Fibroblast of pulmonary artery (primary cell): ENCODE results near the gene DDX60.
A peak's percentile ranks its signal among the peaks of the same experiment; 100 is the strongest.

Experiments
- DNase-seq: peaks from one replicate; pipeline ENCODE4 v3.0.0-alpha.2; 2010; ENCODE audit warnings: low read depth
- H3K4me3 ChIP-seq: replicated peaks from 2 replicates; pipeline ENCODE4 v1.5.1; 2011; ENCODE audit warnings: low read depth, mild to moderate bottlenecking, control low read depth, low read length, moderate library complexity
- TF ChIP-seq, protein P1 (sequence below): IDR thresholded peaks from 2 replicates; pipeline ENCODE4 v1.5.1; 2011; ENCODE audit warnings: mild to moderate bottlenecking, control low read depth, low read length, inconsistent platforms; ENCODE audit errors: missing control alignments

DDX60 gene

GRCh38 chr4:168257768-168258167 lies 60.8 kb downstream of the DDX60 start:
- TF ChIP-seq, protein P1, sequence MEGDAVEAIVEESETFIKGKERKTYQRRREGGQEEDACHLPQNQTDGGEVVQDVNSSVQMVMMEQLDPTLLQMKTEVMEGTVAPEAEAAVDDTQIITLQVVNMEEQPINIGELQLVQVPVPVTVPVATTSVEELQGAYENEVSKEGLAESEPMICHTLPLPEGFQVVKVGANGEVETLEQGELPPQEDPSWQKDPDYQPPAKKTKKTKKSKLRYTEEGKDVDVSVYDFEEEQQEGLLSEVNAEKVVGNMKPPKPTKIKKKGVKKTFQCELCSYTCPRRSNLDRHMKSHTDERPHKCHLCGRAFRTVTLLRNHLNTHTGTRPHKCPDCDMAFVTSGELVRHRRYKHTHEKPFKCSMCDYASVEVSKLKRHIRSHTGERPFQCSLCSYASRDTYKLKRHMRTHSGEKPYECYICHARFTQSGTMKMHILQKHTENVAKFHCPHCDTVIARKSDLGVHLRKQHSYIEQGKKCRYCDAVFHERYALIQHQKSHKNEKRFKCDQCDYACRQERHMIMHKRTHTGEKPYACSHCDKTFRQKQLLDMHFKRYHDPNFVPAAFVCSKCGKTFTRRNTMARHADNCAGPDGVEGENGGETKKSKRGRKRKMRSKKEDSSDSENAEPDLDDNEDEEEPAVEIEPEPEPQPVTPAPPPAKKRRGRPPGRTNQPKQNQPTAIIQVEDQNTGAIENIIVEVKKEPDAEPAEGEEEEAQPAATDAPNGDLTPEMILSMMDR, result no peak
- no peak overlapping the region for H3K4me3 ChIP-seq
- no peak for DNase-seq

GRCh38 chr4:168248176-168248710 lies 70.3 kb downstream of the DDX60 start:
- H3K4me3 ChIP-seq, result no peak overlapping the region
- no peak for DNase-seq
- TF ChIP-seq, protein P1, result no peak

DNA sequence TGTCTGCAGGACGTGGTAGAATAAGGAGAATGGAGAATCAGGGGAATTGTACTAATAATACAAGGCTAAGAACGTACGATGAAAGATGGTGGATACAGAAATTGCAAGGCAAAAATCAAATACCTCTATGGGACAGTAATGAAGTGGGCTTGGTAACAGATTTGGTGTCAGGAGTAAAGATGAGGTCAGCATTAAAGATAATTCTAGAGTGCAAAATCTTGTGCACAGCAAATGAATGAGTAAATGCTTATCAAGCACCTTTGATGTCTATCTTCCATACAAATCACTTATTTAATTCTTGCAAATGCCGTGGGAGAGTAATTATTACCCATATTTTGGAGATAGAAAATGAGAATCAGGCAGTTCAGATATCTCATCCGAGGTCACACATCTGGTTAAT lies 70.9 kb downstream of the DDX60 start:
- TF ChIP-seq, protein P1, result no peak
- no peak for DNase-seq
- no peak overlapping the region for H3K4me3 ChIP-seq

DNA sequence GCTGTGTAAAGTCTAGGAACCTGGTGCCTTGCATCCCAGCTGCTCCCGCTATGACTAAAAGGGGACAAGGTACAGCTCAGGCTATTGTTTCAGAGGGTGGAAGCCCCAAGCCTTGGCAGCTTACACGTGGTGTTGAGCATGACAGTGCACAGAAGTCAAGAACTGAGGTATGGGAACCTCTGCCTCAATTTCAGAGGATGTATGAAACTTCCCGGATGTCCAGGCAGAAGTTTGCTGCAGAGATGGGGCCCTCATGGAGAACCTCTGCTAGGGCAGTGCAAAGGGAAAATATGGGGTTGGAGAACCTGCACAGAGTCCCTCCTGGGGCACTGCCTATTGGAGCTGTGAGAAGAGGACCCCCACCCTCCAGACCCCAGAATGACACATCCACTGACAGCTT lies 76.6 kb downstream of the DDX60 start:
- TF ChIP-seq, protein P1, result no peak
- DNase-seq, result no peak
- no peak overlapping the region for H3K4me3 ChIP-seq

GRCh38 chr4:168240821-168241220 lies 77.7 kb downstream of the DDX60 start:
- no peak for DNase-seq

GRCh38 chr4:168221301-168221700 lies 97.3 kb downstream of the DDX60 start:
- no peak overlapping the region for H3K4me3 ChIP-seq
- TF ChIP-seq, protein P1, result no peak
- peak; percentile 88 for DNase-seq

More at GRCh38 chr4:168240821-168241220, 77.7 kb downstream of the DDX60 start:
- no peak overlapping the region for H3K4me3 ChIP-seq
- TF ChIP-seq, protein P1, result no peak

- TF ChIP-seq, protein P1, result no peak
- no peak for DNase-seq
- no peak overlapping the region for H3K4me3 ChIP-seq
Measured at GRCh38 chr4:168220893-168221292, 97.7 kb downstream of the DDX60 start.
